ENCODE data around the gene ZBTB18.

DNA sequence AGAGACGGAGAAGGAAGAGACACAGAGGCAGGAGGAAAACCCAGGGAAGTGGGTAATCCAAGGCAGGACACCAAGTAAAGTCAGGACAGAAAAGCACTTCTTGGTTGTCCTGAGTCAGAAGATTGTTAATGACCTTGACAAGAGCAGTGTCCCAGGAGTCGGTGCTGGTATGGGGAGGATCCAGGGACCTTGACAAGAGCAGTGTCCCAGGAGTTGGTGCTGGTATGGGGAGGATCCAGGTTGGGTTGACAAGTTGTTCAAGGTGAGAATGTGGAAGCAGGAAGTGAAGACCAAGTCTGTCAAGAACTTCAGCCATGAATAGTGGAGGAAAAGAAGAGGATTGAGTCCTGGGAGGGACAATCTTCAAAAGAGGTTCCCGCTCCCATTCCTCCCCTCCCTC is 31.9 kb downstream of the ZBTB18 start:
- TF ChIP-seq POLR2A (IDR thresholded peaks at IDR 0.05; ENCODE audit: low read length) (no peak), GATA1 (IDR thresholded peaks at IDR 0.05; ENCODE audit: low read depth, low read length) (no peak)
